Sigmoid colon (tissue), 4 donors: Measurements from ENCODE around the gene NUP188.

Source experiments
- EP300 ChIP-seq, 4 donors: sonication (generic); formaldehyde crosslinking; IDR thresholded peaks; one replicate each; pipeline ENCODE4 v1.6.1; 2017; ENCODE audit warnings: antibody characterized with exemption in 4 of 4
- POLR2A ChIP-seq, 2 donors: fragments of 450-650 bp; IDR thresholded peaks; one replicate each; pipeline ENCODE4 v1.6.1; 2016; ENCODE audit warnings: antibody characterized with exemption in 2 of 2, mild to moderate bottlenecking in 2 of 2, moderate library complexity in 2 of 2
- POLR2AphosphoS5 ChIP-seq, 4 donors: sonication (generic); formaldehyde crosslinking; IDR thresholded peaks; one replicate each; pipeline ENCODE4 v1.6.1; 2017; ENCODE audit warnings: antibody characterized with exemption in 4 of 4
- TF ChIP-seq, protein P1 (sequence below), 4 experiments: fragments of 450-650 bp in 3 of 4; fragments of 200-600 bp in 1 of 4; IDR thresholded peaks; one replicate each; pipeline ENCODE4 v1.5.1; 2016 to 2019; ENCODE audit warnings: antibody characterized with exemption in 4 of 4, mild to moderate bottlenecking in 3 of 4, moderate library complexity in 2 of 4

DNA sequence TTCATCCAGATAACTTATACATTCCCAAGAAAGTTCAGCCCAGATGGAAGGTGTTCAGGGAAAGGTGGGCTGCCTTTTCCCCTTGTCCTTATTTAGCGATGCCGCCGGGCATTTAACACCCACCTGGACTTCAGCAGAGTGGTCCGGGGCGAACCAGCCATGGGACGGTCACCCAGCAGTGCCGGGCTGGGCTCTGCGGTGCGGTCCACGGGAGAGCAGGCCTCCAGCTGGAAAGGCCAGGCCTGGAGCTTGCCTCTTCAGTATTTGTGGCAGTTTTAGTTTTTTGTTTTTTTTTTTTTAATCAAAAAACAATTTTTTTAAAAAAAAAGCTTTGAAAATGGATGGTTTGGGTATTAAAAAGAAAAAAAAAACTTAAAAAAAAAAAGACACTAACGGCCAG, 30.8 kb upstream of the NUP188 start:
- TF ChIP-seq, protein P1, sequence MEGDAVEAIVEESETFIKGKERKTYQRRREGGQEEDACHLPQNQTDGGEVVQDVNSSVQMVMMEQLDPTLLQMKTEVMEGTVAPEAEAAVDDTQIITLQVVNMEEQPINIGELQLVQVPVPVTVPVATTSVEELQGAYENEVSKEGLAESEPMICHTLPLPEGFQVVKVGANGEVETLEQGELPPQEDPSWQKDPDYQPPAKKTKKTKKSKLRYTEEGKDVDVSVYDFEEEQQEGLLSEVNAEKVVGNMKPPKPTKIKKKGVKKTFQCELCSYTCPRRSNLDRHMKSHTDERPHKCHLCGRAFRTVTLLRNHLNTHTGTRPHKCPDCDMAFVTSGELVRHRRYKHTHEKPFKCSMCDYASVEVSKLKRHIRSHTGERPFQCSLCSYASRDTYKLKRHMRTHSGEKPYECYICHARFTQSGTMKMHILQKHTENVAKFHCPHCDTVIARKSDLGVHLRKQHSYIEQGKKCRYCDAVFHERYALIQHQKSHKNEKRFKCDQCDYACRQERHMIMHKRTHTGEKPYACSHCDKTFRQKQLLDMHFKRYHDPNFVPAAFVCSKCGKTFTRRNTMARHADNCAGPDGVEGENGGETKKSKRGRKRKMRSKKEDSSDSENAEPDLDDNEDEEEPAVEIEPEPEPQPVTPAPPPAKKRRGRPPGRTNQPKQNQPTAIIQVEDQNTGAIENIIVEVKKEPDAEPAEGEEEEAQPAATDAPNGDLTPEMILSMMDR (IDR thresholded peaks at IDR 0.05), result no peak
- no peak for TF ChIP-seq POLR2AphosphoS5 (IDR thresholded peaks at IDR 0.05)
- no peak for TF ChIP-seq POLR2A (IDR thresholded peaks at IDR 0.05)
- no peak for TF ChIP-seq EP300 (IDR thresholded peaks at IDR 0.05)
